Activated T-cell treated with anti-CD3 and anti-CD28 coated beads, Interleukin-2, amount 50 U/mL, for 72 hours (primary cell): Measurements from ENCODE around the gene ZNF391. TPM values are rescaled to one million over a fixed set of nuclear protein-coding genes. Genes with fewer than 3 reads are reported as not detected.
"Not testable (repeated sequence)": the region's sequence is repeated elsewhere in the genome, so short reads cannot be mapped to it uniquely, and the experiment has no call there.

Experiments used
- ATAC-seq, 2 donors: fragments of 150-1000 bp; cut with Tn5 transposase; replicated peaks in 1 of 2; 2 replicates each; pipeline ENCODE4 v1.10.0; 2021; ENCODE audit warnings: moderate library complexity in 2 of 2, mild to moderate bottlenecking in 1 of 2
- DNase-seq, 2 donors: peaks; one replicate each; pipeline ENCODE4 v3.0.0; 2021 to 2022; ENCODE audit warnings: mixed read lengths in 1 of 2
- H3K27ac Mint-ChIP-seq: one replicate; pipeline ENCODE4 v1.8.0; 2022; ENCODE audit warnings: mild to moderate bottlenecking, moderate library complexity, mixed read lengths
- H3K27me3 Mint-ChIP-seq: one replicate; pipeline ENCODE4 v1.8.0; 2022; ENCODE audit warnings: low read depth, mixed read lengths
- H3K36me3 Mint-ChIP-seq, 2 donors: one replicate each; pipeline ENCODE4 v1.8.0; 2022; ENCODE audit warnings: mixed read lengths in 2 of 2, mild to moderate bottlenecking in 1 of 2; ENCODE audit not compliant: insufficient read depth in 2 of 2
- H3K4me1 Mint-ChIP-seq: one replicate; pipeline ENCODE4 v1.8.0; 2022; ENCODE audit warnings: low read depth, mixed read lengths
- H3K4me3 Mint-ChIP-seq, 2 donors: one replicate each; pipeline ENCODE4 v1.8.0; 2022; ENCODE audit warnings: mild to moderate bottlenecking in 2 of 2, mixed read lengths in 2 of 2, moderate library complexity in 2 of 2
- H3K9me3 Mint-ChIP-seq, 2 donors: one replicate each; pipeline ENCODE4 v1.8.0; 2022; ENCODE audit warnings: mixed read lengths in 2 of 2
- total RNA-seq, 2 donors: library from RNA; stranded (reverse); gene quantifications; one replicate each; pipeline ENCODE4 v1.2.3, GENCODE V29; 2022

Gene ZNF391
- total RNA-seq: 10 to 100 TPM in 1 of 2 donors, 1 to 10 TPM in 1; 3.9 to 10.1 TPM

DNA sequence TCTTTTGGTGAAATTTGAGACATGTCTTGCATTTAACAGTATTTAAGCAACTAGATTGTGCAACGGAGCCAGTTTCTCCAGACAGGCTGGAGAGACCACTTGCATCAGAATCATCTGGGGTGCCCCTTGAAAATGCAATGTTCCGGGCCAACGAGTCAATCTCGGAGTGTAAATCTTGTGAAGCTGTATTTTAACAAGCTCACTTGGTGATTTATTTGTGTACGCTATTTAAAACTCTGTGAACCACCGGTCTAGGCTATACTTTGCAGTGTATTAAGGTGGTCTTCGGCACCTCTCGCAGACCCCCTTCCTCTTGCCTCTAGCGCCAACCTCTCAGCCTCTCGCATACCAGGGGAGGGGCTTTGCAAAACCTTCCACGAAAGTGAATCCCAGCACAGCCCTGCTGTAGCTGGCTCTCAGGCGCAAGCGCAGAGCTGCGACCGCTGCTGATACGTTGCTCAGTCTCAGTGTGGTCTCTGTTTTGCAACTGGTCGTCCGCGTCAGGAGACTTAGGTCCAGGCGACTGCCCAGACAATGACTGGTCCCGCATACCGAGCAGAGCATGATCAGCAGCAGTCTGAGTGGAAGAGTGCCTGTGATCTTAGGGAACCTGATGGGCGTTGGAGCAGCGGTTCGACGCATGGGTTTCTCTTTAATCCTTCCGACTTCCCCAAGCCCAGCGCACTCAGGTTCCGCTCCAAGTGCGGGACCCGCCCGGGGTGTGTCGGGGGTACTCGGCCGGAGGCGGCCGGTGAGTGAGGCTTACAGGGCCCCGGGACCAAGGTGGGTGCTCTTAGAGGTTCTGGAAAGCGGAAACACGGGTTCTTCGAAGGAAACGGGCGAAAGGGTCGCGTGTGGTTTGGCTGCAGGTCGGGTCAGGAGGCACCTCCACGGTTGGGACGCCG, at the start of gene ZNF391:
ZNF391 (plus strand) TSS at position 467 of the 905 bp plus-strand sequence. CDS start 11,612 bp downstream, outside the sequence.
- Mint-ChIP-seq H3K4me1 (peaks cover 21% of the 10 kb centered on the region), H3K36me3 (peaks cover 3% of the 10 kb centered on the region in 2 donors), H3K27ac (peak within 1 kb of the TSS; percentile 88), H3K27me3 (no peaks in the 10 kb centered on the region), H3K4me3 (peak within 1 kb of the TSS; percentile 94 to 99), H3K9me3 (peaks cover 0 to 2% of the 10 kb centered on the region in 2 donors)
- DNase-seq: peak; percentile 69 to 80
- ATAC-seq: peak; percentile 94

DNA sequence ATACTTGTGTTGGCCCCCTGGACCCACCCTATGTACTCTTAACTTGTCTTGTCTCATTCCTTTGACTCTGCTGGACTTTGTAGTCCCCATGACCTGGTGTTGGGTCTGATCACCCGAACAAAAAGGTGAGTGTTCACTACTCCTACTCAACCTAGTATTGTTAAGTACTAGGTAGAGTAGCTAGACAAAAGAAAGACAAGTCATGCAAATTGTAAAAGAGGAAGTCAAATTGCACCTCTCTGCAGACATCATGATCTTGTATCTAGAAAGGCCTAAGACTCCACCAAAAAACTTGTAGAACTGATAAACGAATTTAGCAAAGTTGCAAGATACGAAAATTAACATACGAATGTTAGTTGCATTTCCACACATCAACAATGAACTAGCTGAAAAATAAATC, 35.7 kb upstream of the ZNF391 start:
- ATAC-seq (no peak), DNase-seq (no peak)
- Mint-ChIP-seq H3K9me3 (peaks cover 14 to 20% of the 10 kb centered on the region in 2 donors), H3K27me3 (peaks cover 9% of the 10 kb centered on the region), H3K36me3 (peaks cover 8 to 11% of the 10 kb centered on the region in 2 donors), H3K4me3 (no peak overlapping the region), H3K27ac (no peak overlapping the region), H3K4me1 (no peaks in the 10 kb centered on the region)

DNA sequence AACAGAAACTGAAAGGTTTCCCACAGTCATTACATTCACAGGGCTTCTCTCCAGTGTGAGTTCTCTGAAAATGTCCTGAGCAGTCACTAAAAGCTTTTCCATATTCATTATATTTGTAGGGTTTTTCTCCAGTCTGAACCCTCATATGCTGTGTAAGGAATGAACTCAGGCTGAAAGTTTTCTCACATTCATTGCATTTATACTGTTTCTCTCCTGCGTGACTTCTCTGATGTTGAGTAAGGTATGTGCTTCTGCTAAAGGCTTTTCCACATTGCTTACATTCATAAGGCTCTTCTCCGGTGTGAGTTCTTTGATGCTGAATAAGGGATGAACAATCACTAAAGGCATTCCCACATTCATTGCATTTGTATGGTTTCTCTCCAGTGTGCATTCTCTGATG, 29.8 kb upstream of the ZNF391 start:
- Mint-ChIP-seq H3K27me3 (peaks cover 3% of the 10 kb centered on the region), H3K9me3 (peaks cover 22 to 32% of the 10 kb centered on the region in 2 donors), H3K27ac (no peak overlapping the region), H3K4me3 (no peak overlapping the region), H3K36me3 (peaks cover 22 to 41% of the 10 kb centered on the region in 2 donors), H3K4me1 (no peaks in the 10 kb centered on the region)
- ATAC-seq (no peak), DNase-seq (no peak)

DNA sequence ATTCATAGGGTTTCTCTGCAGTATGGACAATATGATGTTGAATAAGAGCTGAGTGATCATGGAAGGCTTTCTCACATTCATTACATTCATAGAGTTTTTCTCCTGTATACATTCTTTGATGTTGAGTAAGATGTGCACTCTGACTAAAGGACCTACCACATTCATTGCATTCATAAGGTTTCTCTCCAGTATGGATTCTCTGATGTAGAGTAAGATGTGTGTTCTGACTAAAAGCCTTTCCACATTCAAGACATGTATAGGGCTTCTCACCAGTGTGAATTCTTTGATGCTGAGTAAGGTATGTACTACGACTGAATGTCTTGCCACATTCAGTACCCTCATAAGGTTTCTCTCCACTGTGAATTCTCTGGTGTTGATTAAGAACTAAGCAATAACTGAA, 29.3 kb upstream of the ZNF391 start:
- H3K27ac Mint-ChIP-seq: no peak overlapping the region
- no peaks in the 10 kb centered on the region for H3K27me3 Mint-ChIP-seq
- peaks cover 20 to 31% of the 10 kb centered on the region in 2 donors for H3K9me3 Mint-ChIP-seq
- no peak overlapping the region for H3K4me3 Mint-ChIP-seq
- ATAC-seq: peak; percentile 25 to 27
- no peak for DNase-seq
- H3K4me1 Mint-ChIP-seq: no peaks in the 10 kb centered on the region
- peaks cover 22 to 41% of the 10 kb centered on the region in 2 donors for H3K36me3 Mint-ChIP-seq

DNA sequence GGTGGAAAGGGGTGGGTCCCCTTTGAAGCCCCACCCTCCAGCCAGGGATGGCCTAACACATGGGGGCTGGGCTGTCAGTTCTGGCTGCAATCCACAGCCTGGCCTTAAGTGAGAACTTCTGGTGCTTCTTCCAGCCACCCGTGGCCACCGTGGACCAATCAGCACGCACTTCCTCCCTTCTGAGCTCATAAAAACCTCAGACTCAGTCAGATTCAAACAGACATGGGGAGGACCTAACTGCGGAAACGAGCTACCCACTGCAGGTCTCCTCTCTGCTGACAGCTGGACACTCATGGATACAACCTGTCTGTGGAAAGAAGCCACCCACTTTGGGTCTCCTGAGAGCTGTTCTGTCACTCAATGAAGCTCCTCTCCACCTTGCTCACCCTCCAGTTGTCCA, 20.4 kb upstream of the ZNF391 start:
- no peaks in the 10 kb centered on the region for H3K4me1 Mint-ChIP-seq
- no peak overlapping the region for H3K27ac Mint-ChIP-seq
- peaks cover 3 to 15% of the 10 kb centered on the region in 2 donors for H3K36me3 Mint-ChIP-seq
- ATAC-seq (no peak), DNase-seq (no peak)
- H3K27me3 Mint-ChIP-seq: no peaks in the 10 kb centered on the region
- H3K9me3 Mint-ChIP-seq: peaks cover 4 to 12% of the 10 kb centered on the region in 2 donors
- no peak overlapping the region for H3K4me3 Mint-ChIP-seq

DNA sequence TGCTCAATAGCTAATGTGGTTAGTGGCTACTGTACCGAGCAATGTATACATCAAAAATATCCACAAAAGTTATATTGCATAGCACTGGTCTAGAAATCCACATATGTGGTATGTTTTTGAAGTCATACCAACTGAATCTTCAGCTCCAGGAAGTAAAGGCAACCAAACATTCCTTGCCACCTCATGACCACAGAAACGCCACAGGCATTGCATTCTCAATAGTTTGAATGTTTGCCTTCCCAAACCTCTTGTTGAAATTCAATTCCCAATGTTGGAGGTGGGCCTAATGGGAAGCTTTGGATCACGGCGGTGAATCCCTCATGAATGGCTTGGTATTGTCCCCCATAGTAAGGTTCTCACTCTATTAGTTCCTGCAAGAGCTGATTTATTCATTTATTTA, 18.2 kb upstream of the ZNF391 start:
- Mint-ChIP-seq H3K36me3 (peaks cover 3 to 15% of the 10 kb centered on the region in 2 donors), H3K4me3 (no peak overlapping the region), H3K4me1 (peaks cover 18% of the 10 kb centered on the region), H3K27ac (no peak overlapping the region), H3K27me3 (no peaks in the 10 kb centered on the region), H3K9me3 (peaks cover 4 to 12% of the 10 kb centered on the region in 2 donors)
- DNase-seq: no peak
- ATAC-seq: no peak

DNA sequence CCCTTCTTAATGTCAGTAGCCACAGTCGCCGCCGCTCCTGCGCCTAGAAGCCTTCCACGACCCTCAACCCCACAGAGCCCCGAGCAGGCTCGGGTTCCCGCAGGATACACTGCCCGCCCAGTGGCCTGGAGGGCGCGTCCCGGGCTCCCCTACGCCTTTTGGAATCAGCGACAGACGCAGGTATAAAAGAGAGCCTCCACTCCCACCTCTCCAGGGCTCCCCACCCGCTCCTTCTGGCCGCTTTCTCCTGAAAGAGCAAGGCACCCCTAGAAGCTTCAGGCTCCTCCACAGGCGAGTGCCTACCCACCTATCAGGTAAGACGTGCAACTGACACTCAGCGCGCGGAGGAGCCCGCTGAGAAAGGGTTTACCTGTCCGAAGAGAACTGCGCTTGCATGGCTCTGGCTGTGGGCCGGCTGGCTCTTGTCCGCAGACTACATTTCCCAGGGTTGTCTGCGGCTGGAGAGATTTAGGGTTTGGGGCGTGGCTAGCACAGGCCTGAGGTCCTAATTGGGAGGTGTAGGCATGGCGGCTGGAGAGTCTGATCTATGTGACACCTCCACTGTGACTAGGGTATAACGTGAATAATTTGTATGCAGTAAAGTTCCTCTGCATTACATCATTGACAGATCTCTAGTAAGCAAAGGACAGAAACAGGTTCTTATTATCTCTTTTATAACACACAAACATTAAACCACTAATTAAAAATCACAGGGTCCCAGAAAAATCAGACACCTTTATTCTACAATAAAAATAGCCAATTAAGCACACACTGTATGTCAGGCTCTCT, 13.5 kb upstream of the ZNF391 start:
- no peaks in the 10 kb centered on the region for H3K27me3 Mint-ChIP-seq
- peaks cover 23% of the 10 kb centered on the region for H3K4me1 Mint-ChIP-seq
- H3K9me3 Mint-ChIP-seq: no peaks in the 10 kb centered on the region

DNA sequence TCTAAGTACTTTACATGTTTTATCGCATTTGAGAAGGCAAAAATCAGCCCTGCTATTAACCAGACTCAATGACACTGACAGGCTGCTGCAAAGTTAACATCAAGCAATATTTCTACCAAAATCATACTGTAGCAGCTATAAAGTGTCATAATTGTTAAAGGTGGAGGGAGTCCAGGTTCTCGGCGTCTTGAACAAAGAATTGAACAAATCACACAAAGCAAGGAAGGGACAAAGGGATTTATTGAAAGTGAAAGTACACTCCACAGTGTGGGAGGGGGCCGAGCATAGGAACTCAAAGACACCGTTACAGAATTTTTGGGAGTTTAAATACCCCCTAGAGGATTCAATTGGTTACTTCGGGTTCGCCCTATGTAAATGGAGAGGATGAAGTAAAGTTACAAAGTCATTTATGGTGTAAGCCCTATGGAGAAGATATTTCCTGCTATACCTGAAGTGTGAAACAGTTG, 12.9 kb upstream of the ZNF391 start:
- Mint-ChIP-seq H3K4me3 (peak overlapping the region; percentile 85 to 94), H3K36me3 (peaks cover 1% of the 10 kb centered on the region in 2 donors), H3K27ac (no peak overlapping the region), H3K4me1 (peaks cover 23% of the 10 kb centered on the region), H3K27me3 (no peaks in the 10 kb centered on the region), H3K9me3 (no peaks in the 10 kb centered on the region)
- DNase-seq (peak in 1 of 2 donors; percentile 6), ATAC-seq (peak in 1 of 2 donors; percentile 16)

More for the DNA sequence above, 13.5 kb upstream of the ZNF391 start:
- H3K27ac Mint-ChIP-seq: peak overlapping the region; percentile 39
- H3K36me3 Mint-ChIP-seq: peaks cover 1% of the 10 kb centered on the region in 2 donors
- peak overlapping the region; percentile 85 to 94 for H3K4me3 Mint-ChIP-seq
- DNase-seq (peak; percentile 77 to 82), ATAC-seq (peak; percentile 99 to 100)

DNA sequence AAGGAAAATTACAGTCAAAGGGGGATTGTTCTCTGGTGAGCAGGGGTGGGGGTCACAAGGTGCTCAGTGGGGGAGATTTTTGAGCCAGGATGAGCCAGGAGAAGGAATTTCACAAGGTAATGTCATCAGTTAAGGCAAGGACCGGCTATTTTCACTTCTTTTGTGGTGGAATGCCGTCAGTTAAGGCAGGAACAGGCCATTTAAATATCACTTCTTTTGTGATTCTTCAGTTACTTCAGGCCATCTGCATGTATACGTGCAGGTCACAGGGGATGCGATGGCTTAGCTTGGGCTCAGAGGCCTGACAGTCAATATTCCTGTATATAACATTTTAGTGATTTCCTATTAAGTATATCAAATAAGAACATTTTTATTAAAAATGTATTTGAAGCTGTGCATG, 10.2 kb upstream of the ZNF391 start:
- not testable (repeated sequence) for ATAC-seq, H3K27ac Mint-ChIP-seq, H3K4me3 Mint-ChIP-seq, DNase-seq, H3K27me3 Mint-ChIP-seq, H3K9me3 Mint-ChIP-seq
- H3K36me3 Mint-ChIP-seq: peaks cover 7 to 12% of the 10 kb centered on the region in 2 donors
- peaks cover 23% of the 10 kb centered on the region for H3K4me1 Mint-ChIP-seq

DNA sequence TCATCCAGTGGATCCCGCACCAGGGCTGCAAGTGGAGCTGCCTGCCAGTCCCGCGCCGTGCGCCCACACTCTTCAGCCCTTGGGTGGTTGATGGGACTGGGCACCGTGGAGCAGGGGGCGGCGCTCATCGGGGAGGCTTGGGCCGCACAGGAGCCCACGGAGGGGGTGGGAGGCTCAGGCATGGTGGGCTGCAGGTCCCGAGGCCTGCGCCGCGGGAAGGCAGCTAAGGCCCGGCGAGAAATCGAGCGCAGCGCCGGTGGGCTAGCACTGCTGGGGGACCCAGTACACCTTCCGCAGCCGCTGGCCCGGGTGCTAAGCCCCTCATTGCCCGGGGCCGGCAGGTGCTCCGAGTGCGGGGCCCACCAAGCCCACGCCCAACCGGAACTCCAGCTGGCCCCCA, 7.6 kb upstream of the ZNF391 start:
- not testable (repeated sequence) for DNase-seq, H3K4me1 Mint-ChIP-seq, H3K27ac Mint-ChIP-seq, H3K4me3 Mint-ChIP-seq, H3K9me3 Mint-ChIP-seq, H3K27me3 Mint-ChIP-seq, ATAC-seq
- peaks cover 7 to 15% of the 10 kb centered on the region in 2 donors for H3K36me3 Mint-ChIP-seq

DNA sequence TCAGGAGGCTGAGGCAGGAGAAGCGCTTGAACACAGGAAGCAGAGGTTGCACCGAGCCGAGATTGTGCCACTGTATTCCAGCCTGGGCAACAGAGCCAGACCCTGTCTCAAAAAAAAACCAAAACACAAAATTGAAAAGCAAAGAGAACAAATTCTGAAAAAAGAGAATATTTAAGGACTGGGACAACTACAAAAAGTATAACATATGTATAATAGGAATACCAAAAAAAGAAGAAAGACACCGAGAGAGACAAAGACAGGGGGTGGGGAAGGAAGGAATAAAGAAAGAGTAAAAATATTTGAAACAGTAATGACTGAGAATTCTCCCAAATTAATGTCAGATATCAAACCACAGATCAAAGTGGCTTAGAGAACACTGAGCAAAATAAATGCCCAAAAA, 5.5 kb upstream of the ZNF391 start:
- Mint-ChIP-seq H3K36me3 (peaks cover 7 to 15% of the 10 kb centered on the region in 2 donors), H3K27me3 (no peaks in the 10 kb centered on the region), H3K4me3 (no peak overlapping the region), H3K4me1 (peaks cover 4% of the 10 kb centered on the region), H3K27ac (no peak overlapping the region), H3K9me3 (peaks cover 3 to 7% of the 10 kb centered on the region in 2 donors)
- DNase-seq: no peak
- no peak for ATAC-seq

DNA sequence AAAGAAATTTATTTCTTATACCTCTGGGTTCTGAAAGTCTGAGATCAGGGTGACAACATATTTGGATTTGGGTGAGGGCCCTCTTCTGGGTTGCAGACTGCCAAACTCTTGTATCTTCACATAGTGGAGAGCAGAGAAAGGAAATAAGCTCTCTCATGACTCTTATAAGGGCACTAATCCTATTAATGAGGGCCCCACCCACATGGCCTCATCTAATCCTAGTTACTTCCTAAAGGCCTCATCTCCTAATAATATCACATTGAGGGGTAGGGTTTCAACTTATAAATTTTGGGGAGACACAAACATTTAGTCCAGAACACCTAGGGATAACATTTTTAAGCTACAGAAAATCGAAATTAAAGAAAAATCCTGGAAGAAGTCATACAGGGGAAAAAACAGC, 5.1 kb upstream of the ZNF391 start:
- H3K4me1 Mint-ChIP-seq: peaks cover 8% of the 10 kb centered on the region
- no peak overlapping the region for H3K27ac Mint-ChIP-seq
- no peak overlapping the region for H3K4me3 Mint-ChIP-seq
- peaks cover 3 to 7% of the 10 kb centered on the region in 2 donors for H3K9me3 Mint-ChIP-seq
- ATAC-seq (no peak), DNase-seq (no peak)
- H3K36me3 Mint-ChIP-seq: peaks cover 7 to 15% of the 10 kb centered on the region in 2 donors
- no peaks in the 10 kb centered on the region for H3K27me3 Mint-ChIP-seq

DNA sequence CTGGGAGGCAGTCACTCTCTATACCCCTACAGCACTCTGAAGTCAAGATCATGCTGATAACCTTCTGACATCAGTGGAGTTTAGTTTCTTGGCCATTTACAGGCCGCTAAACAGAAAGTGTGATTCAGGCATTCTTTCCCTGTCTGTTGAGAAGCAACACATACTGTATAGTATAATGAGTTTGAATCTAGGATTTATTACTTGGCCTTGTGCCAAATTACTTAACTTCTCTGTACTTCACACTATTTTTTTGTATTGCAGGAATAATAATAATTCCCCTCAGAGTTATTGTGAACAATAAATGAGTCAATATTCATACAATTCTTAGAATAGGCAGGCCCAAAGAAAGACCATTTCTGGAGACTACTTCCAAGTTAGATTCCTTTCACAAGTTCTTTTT, 4.1 kb downstream of the ZNF391 start:
- ATAC-seq: no peak
- Mint-ChIP-seq H3K4me3 (no peak overlapping the region), H3K27ac (no peak overlapping the region), H3K4me1 (peaks cover 21% of the 10 kb centered on the region), H3K9me3 (no peaks in the 10 kb centered on the region), H3K27me3 (no peaks in the 10 kb centered on the region), H3K36me3 (peaks cover 8 to 9% of the 10 kb centered on the region in 2 donors)
- DNase-seq: no peak
